ENCODE data around the gene COA7. TPM values are rescaled to one million over a fixed set of nuclear protein-coding genes. Genes with fewer than 3 reads are reported as not detected.

The COA7 gene
- total and polyA plus RNA-seq, 10 of the 15 experiments (the other 5 are each of a cell fraction or from before 2014, with no cell fraction given), result 7.5 to 20.2 (median 15.4) TPM

GRCh38 chr1:52636721-52637695, 61.1 kb downstream of the COA7 start (continued):
- TF ChIP-seq SMC3 (IDR thresholded peaks at IDR 0.05; ENCODE audit: borderline replicate concordance, low read length) (no peak), RBBP5 (conservative IDR thresholded peaks at IDR 0.05) (peak; percentile 78; the same call in 1 of the 2 replicates), CBFB (IDR thresholded peaks at IDR 0.05; ENCODE audit: low read depth) (peak; percentile 26; the same call in 1 of the 2 replicates), EP300 (IDR thresholded peaks at IDR 0.05; ENCODE audit: borderline replicate concordance in 1 of 2, control insufficient read depth in 1 of 2, low read depth in 2 of 2, low read length in 2 of 2) (peak; percentile 65 to 89; a peak in 3 of 4 replicates), JUND (IDR thresholded peaks at IDR 0.05; ENCODE audit: low read depth, low read length) (no peak), SUZ12 (IDR thresholded peaks at IDR 0.05; ENCODE audit: unreplicated experiment) (no peak), SMARCA5 (IDR thresholded peaks at IDR 0.05) (peak; percentile 42; the same call in 1 of the 2 replicates), RAD21 (IDR thresholded peaks at IDR 0.05; ENCODE audit: insufficient read depth, low read depth, low read length) (peak; percentile 21; the same call in 1 of the 2 replicates), MTA2 (IDR thresholded peaks at IDR 0.05; ENCODE audit: low read depth) (peak; percentile 76; the same call in 1 of the 2 replicates), E2F4 (IDR thresholded peaks at IDR 0.05; ENCODE audit: low read depth, low read length) (no peak), IKZF2 (IDR thresholded peaks at IDR 0.05) (peak; percentile 83 to 92), CEBPB (IDR thresholded peaks at IDR 0.05; ENCODE audit: borderline replicate concordance in 1 of 2, low read depth in 2 of 2, low read length in 2 of 2) (no peak), TAF1 (IDR thresholded peaks at IDR 0.05; ENCODE audit: borderline replicate concordance, low read depth, low read length) (no peak), CHD2 (IDR thresholded peaks at IDR 0.05; ENCODE audit: borderline replicate concordance, low read depth, low read length) (peak; percentile 47; the same call in 1 of the 2 replicates), PAX8 (IDR thresholded peaks at IDR 0.05) (no peak), FOS (IDR thresholded peaks at IDR 0.05; ENCODE audit: borderline replicate concordance, extremely low read depth, insufficient read length) (no peak), STAT1 (conservative IDR thresholded peaks at IDR 0.05) (no peak), CBX3 (IDR thresholded peaks at IDR 0.05; ENCODE audit: borderline replicate concordance, low read depth) (no peak), CEBPZ (IDR thresholded peaks at IDR 0.05; ENCODE audit: low read depth, low read length) (no peak)
- TF ChIP-seq, protein P1, sequence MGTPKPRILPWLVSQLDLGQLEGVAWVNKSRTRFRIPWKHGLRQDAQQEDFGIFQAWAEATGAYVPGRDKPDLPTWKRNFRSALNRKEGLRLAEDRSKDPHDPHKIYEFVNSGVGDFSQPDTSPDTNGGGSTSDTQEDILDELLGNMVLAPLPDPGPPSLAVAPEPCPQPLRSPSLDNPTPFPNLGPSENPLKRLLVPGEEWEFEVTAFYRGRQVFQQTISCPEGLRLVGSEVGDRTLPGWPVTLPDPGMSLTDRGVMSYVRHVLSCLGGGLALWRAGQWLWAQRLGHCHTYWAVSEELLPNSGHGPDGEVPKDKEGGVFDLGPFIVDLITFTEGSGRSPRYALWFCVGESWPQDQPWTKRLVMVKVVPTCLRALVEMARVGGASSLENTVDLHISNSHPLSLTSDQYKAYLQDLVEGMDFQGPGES (IDR thresholded peaks at IDR 0.05), result no peak
- TF ChIP-seq, protein P2, sequence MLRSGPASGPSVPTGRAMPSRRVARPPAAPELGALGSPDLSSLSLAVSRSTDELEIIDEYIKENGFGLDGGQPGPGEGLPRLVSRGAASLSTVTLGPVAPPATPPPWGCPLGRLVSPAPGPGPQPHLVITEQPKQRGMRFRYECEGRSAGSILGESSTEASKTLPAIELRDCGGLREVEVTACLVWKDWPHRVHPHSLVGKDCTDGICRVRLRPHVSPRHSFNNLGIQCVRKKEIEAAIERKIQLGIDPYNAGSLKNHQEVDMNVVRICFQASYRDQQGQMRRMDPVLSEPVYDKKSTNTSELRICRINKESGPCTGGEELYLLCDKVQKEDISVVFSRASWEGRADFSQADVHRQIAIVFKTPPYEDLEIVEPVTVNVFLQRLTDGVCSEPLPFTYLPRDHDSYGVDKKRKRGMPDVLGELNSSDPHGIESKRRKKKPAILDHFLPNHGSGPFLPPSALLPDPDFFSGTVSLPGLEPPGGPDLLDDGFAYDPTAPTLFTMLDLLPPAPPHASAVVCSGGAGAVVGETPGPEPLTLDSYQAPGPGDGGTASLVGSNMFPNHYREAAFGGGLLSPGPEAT (IDR thresholded peaks at IDR 0.05; ENCODE audit: low read depth), result peak; percentile 73
